ENCODE data around the gene PEX12.
"Not testable (repeated sequence)": the region's sequence is repeated elsewhere in the genome, so short reads cannot be mapped to it uniquely, and the experiment has no call there.

PEX12 gene

GRCh38 chr17:35537601-35538141, 40.7 kb downstream of the PEX12 start, which contains the start of gene SLFN12L:
SLFN12L (minus strand) TSS chr17:35537678; CDS start chr17:35522364, 15,314 bp downstream.
- H3K36me3 ChIP-seq (ENCODE audit: insufficient read depth, low read length) = no peaks in the 10 kb centered on the region
- H3K4me3 ChIP-seq (ENCODE audit: low read depth, low read length) = no peak within 1 kb of the TSS
- peak within 1 kb of the TSS; percentile 91 for H2AFZ ChIP-seq (ENCODE audit: low read length, unreplicated experiment)
- peak within 1 kb of the TSS; percentile 13 for H3K27ac ChIP-seq (ENCODE audit: low read depth, low read length)
- peaks cover 25% of the 10 kb centered on the region for H3K4me1 ChIP-seq (ENCODE audit: control insufficient read depth, insufficient read depth, low read length, unreplicated experiment)
- no peaks in the 10 kb centered on the region for H3K79me2 ChIP-seq (ENCODE audit: control insufficient read depth, insufficient read depth, low read length, unreplicated experiment)
- H3K27me3 ChIP-seq (ENCODE audit: insufficient read depth, low read length) = no peaks in the 10 kb centered on the region

DNA sequence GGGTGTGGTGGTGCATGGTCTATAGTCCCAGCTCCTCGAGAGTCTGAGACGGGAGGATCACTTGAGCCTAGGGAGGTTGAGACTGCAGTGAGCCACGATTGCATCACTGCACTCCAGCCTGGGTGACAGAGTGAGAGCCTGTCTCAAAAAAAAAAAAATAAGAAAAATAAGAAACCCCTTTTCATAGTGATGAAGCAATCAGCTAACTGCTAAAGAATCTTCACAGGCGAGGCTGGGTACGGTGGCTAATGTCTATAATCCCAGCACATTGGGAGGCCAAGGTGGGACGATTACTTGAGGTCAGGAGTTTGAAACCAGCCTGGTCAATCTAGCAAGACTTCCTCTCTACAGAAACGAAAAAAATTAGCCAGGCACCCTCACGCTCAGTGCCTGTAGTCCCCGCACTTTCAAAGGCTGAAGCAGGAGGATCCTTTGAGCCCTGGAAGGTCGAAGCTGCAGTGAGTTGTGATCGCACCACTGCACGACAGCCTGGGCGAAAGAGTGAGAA, 41.7 kb downstream of the PEX12 start:
- Histone ChIP-seq H2AFZ (ENCODE audit: low read length, unreplicated experiment) (no peak overlapping the region), H3K4me3 (ENCODE audit: low read depth, low read length) (no peak overlapping the region), H3K36me3 (ENCODE audit: insufficient read depth, low read length) (no peaks in the 10 kb centered on the region), H3K27me3 (ENCODE audit: insufficient read depth, low read length) (no peaks in the 10 kb centered on the region), H3K4me1 (ENCODE audit: control insufficient read depth, insufficient read depth, low read length, unreplicated experiment) (peaks cover 25% of the 10 kb centered on the region), H3K27ac (ENCODE audit: low read depth, low read length) (no peak overlapping the region), H3K79me2 (ENCODE audit: control insufficient read depth, insufficient read depth, low read length, unreplicated experiment) (no peaks in the 10 kb centered on the region)

GRCh38 chr17:35535406-35535805, 43.0 kb downstream of the PEX12 start:
- not testable (repeated sequence) for H3K79me2 ChIP-seq (ENCODE audit: control insufficient read depth, insufficient read depth, low read length, unreplicated experiment); H3K27ac ChIP-seq (ENCODE audit: low read depth, low read length); H3K36me3 ChIP-seq (ENCODE audit: insufficient read depth, low read length); H3K27me3 ChIP-seq (ENCODE audit: insufficient read depth, low read length); H2AFZ ChIP-seq (ENCODE audit: low read length, unreplicated experiment); H3K4me3 ChIP-seq (ENCODE audit: low read depth, low read length)
- H3K4me1 ChIP-seq (ENCODE audit: control insufficient read depth, insufficient read depth, low read length, unreplicated experiment) = peaks cover 21% of the 10 kb centered on the region

GRCh38 chr17:35534576-35535093, 43.7 kb downstream of the PEX12 start:
- no peak overlapping the region for H3K4me3 ChIP-seq (ENCODE audit: low read depth, low read length)
- H3K4me1 ChIP-seq (ENCODE audit: control insufficient read depth, insufficient read depth, low read length, unreplicated experiment) = peaks cover 14% of the 10 kb centered on the region
- H3K79me2 ChIP-seq (ENCODE audit: control insufficient read depth, insufficient read depth, low read length, unreplicated experiment) = no peaks in the 10 kb centered on the region
- H3K36me3 ChIP-seq (ENCODE audit: insufficient read depth, low read length) = no peaks in the 10 kb centered on the region
- no peaks in the 10 kb centered on the region for H3K27me3 ChIP-seq (ENCODE audit: insufficient read depth, low read length)
- no peak overlapping the region for H3K27ac ChIP-seq (ENCODE audit: low read depth, low read length)
- no peak overlapping the region for H2AFZ ChIP-seq (ENCODE audit: low read length, unreplicated experiment)

- H3K36me3 ChIP-seq (ENCODE audit: insufficient read depth, low read length) = no peaks in the 10 kb centered on the region
- H3K27me3 ChIP-seq (ENCODE audit: insufficient read depth, low read length) = no peaks in the 10 kb centered on the region
- H3K4me1 ChIP-seq (ENCODE audit: control insufficient read depth, insufficient read depth, low read length, unreplicated experiment) = no peaks in the 10 kb centered on the region
- no peak overlapping the region for H3K27ac ChIP-seq (ENCODE audit: low read depth, low read length)
- H3K4me3 ChIP-seq (ENCODE audit: low read depth, low read length) = no peak overlapping the region
- no peak overlapping the region for H2AFZ ChIP-seq (ENCODE audit: low read length, unreplicated experiment)
- H3K79me2 ChIP-seq (ENCODE audit: control insufficient read depth, insufficient read depth, low read length, unreplicated experiment) = no peaks in the 10 kb centered on the region
Observed at GRCh38 chr17:35531160-35531559, 47.2 kb downstream of the PEX12 start.

GRCh38 chr17:35529866-35530265, 48.5 kb downstream of the PEX12 start:
- H3K36me3 ChIP-seq (ENCODE audit: insufficient read depth, low read length) = no peaks in the 10 kb centered on the region
- H2AFZ ChIP-seq (ENCODE audit: low read length, unreplicated experiment) = no peak overlapping the region
- H3K4me3 ChIP-seq (ENCODE audit: low read depth, low read length) = no peak overlapping the region
- H3K79me2 ChIP-seq (ENCODE audit: control insufficient read depth, insufficient read depth, low read length, unreplicated experiment) = no peaks in the 10 kb centered on the region
- H3K4me1 ChIP-seq (ENCODE audit: control insufficient read depth, insufficient read depth, low read length, unreplicated experiment) = no peaks in the 10 kb centered on the region
- no peaks in the 10 kb centered on the region for H3K27me3 ChIP-seq (ENCODE audit: insufficient read depth, low read length)
- no peak overlapping the region for H3K27ac ChIP-seq (ENCODE audit: low read depth, low read length)

- H3K36me3 ChIP-seq (ENCODE audit: insufficient read depth, low read length); H3K27ac ChIP-seq (ENCODE audit: low read depth, low read length); H3K79me2 ChIP-seq (ENCODE audit: control insufficient read depth, insufficient read depth, low read length, unreplicated experiment); H2AFZ ChIP-seq (ENCODE audit: low read length, unreplicated experiment); H3K4me3 ChIP-seq (ENCODE audit: low read depth, low read length); H3K27me3 ChIP-seq (ENCODE audit: insufficient read depth, low read length); H3K4me1 ChIP-seq (ENCODE audit: control insufficient read depth, insufficient read depth, low read length, unreplicated experiment): not testable (repeated sequence)
Observed at GRCh38 chr17:35529326-35529725, 49.0 kb downstream of the PEX12 start.

All from ACC112 (cell line).